Duodenal mucosa (tissue), 2 donors: ENCODE data around the gene MAP3K13.

Experiments used
- H3K27ac ChIP-seq: one replicate; pipeline ENCODE4 v1.7.0; 2013; ENCODE audit warnings: low read depth, low read length
- H3K27me3 ChIP-seq, 2 donors: one replicate each; pipeline ENCODE4 v1.7.0; 2013; ENCODE audit warnings: low read length in 2 of 2, control low read depth in 1 of 2; ENCODE audit not compliant: insufficient read depth in 2 of 2, control insufficient read depth in 1 of 2
- H3K36me3 ChIP-seq, 2 donors: one replicate each; pipeline ENCODE4 v1.7.0; 2013; ENCODE audit warnings: low read length in 2 of 2, control low read depth in 1 of 2; ENCODE audit not compliant: insufficient read depth in 2 of 2, control insufficient read depth in 1 of 2
- H3K4me1 ChIP-seq, 2 donors: one replicate each; pipeline ENCODE4 v1.7.0; 2013; ENCODE audit warnings: low read length in 2 of 2, control low read depth in 1 of 2; ENCODE audit not compliant: insufficient read depth in 2 of 2, control insufficient read depth in 1 of 2
- H3K4me3 ChIP-seq, 2 donors: one replicate each; pipeline ENCODE4 v1.7.0; 2013; ENCODE audit warnings: low read length in 2 of 2, low read depth in 1 of 2
- H3K9ac ChIP-seq, 2 donors: one replicate each; pipeline ENCODE4 v1.7.0; 2013; ENCODE audit warnings: low read length in 2 of 2, low read depth in 1 of 2
- H3K9me3 ChIP-seq, 2 donors: one replicate each; pipeline ENCODE4 v1.7.0; 2013; ENCODE audit warnings: low read length in 2 of 2, control low read depth in 1 of 2; ENCODE audit not compliant: control insufficient read depth in 1 of 2

Gene MAP3K13

DNA sequence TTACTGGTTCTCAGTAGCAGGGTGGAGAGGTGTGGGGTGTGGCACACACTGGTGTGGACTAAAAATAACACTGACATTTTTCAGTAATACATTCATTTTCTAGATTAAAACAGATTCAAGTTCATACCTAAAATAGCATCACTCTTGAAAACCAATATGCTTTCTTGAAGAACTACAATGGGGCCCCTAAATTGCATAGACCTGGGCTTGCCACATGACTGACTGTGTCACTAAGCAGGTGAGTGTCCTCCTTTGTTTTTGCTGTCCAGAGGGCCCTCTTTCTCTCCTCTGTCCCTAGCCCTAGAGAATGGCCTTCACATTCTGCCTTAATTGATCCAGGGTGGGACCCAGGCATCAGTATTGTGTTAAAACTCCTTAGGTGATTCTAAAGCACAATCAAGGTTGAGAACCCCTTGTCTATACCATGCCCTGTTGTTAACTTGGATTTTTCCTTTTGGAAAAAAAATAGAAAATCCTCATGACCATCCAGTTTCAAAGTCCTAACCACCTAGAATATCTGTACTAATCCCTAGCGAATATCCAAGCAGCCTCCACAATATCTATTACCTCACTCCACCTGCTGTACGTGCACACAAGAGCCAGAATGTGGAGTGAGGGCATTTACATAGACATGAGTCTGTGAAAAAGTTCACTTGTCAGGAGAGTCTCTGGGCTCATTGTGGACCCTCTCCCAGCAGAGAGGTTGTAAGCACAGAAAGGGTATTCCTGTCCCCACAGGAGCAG, 154.6 kb downstream of the MAP3K13 start:
- Histone ChIP-seq H3K27ac (no peak overlapping the region), H3K36me3 (peaks cover 9% of the 10 kb centered on the region in 2 donors), H3K4me1 (no peaks in the 10 kb centered on the region), H3K9ac (no peak overlapping the region), H3K4me3 (no peak overlapping the region), H3K27me3 (no peaks in the 10 kb centered on the region), H3K9me3 (no peaks in the 10 kb centered on the region)

DNA sequence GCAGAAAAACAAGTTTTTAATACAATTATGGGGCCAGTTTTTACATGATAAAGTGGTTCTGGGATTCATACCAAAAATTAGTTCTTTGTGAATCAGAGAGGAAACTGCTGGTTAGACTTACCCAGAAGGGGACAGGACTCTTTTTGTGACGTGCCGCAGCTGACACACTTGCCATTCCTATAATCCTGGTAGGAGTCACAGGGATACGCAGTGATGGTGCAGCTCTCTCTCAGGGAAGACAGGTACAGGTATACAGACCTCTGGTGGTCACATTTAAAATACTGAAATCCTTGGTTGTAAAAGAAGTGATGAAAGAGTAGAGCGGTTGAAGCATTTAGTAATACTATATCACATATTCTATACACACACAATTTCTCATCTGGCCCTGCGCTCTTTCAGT, 156.1 kb downstream of the MAP3K13 start:
- Histone ChIP-seq H3K27me3 (no peaks in the 10 kb centered on the region), H3K4me1 (no peaks in the 10 kb centered on the region), H3K36me3 (peaks cover 9% of the 10 kb centered on the region in 2 donors), H3K27ac (no peak overlapping the region), H3K9me3 (no peaks in the 10 kb centered on the region), H3K9ac (no peak overlapping the region), H3K4me3 (no peak overlapping the region)

DNA sequence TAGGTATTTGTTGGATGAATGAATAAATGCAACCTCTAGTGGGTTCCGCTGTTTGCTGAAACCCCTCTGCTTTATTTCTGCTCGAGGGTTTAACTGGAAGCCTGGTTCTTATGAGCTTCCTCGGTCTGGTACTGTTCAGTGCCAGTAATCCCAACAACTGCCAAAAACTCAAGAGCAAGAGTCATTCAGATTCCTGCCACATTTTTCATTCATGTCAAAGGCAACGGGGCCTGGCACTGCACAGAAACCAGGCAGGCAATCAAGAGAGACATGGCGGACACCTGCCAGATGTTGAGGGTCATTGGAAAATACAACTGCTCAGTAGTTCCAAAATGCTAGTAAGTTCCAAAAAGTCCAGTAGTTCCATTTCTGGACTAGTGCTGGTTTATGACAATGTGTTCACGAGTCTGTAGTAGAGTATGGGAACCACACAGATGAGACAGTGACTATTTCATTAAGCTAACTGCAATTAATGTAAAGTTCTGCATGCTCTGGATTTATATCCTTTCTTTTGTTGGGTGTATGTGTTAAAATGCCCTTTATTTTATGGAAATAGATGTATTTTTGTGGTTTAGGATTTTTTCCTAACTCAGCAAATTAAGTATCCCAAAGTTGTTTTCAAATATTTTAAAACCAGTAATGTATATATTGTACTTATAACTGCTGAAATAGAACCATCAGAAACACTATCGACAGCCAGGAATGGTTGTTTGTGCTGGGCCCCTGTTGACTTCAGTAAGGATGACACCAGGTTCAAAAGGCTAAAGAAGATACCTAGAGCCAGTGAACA, 158.6 kb downstream of the MAP3K13 start:
- Histone ChIP-seq H3K9ac (no peak overlapping the region), H3K27me3 (no peaks in the 10 kb centered on the region), H3K4me1 (no peaks in the 10 kb centered on the region), H3K36me3 (peaks cover 3 to 4% of the 10 kb centered on the region in 2 donors), H3K4me3 (no peak overlapping the region), H3K9me3 (no peaks in the 10 kb centered on the region), H3K27ac (no peak overlapping the region)

DNA sequence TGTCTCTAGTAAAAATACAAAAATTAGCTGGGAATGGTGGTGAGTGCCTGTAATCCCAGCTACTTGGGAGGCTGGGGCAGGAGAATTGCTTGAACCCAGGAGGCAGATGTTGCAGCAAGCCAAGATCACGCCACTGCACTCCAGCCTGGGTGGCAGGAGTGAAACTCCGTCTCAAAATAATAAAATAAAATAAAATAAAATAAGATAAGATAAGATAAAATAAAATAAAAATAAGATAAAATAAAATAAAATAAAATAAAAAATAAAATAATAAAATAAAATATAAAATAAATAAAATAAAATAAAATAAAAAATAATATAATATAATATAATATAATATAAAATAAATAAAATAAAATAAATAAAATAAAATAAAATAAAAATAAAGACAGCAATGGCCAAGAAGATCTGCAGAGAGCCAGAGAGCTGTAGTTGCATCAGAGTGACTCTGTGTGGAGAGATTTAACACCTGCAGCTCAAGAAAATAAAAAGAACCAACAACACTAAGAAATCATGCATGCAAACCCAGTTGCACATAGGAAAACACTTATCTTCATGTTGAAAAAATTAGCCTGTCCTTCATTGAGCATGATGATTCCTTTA, 163.5 kb downstream of the MAP3K13 start:
- Histone ChIP-seq H3K27me3 (peaks cover 0 to 2% of the 10 kb centered on the region in 2 donors), H3K36me3 (peaks cover 0 to 3% of the 10 kb centered on the region in 2 donors), H3K4me1 (peaks cover 0 to 7% of the 10 kb centered on the region in 2 donors), H3K9me3 (no peaks in the 10 kb centered on the region), H3K27ac (no peak overlapping the region), H3K4me3 (no peak overlapping the region), H3K9ac (no peak overlapping the region)

DNA sequence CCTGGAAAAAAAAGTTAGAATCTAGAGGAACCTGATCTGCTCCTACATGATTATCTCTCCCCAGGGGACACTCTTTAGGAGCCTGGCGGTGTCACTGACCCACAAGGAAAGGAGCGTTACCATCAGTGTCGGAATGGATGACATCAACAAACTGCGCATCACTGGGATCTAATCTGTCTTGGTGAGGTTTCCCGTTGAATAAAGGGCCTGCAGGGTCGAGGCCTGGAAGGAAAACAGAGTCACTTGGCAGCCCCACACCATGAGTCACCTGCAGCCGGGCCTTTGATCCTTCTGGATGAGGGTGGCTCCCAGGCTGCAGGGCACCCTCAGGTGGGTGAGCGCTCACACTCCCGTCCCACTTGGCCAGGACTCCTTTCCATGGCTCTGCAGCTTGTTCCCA, 164.4 kb downstream of the MAP3K13 start:
- Histone ChIP-seq H3K4me3 (no peak overlapping the region), H3K9me3 (no peaks in the 10 kb centered on the region), H3K36me3 (peaks cover 0 to 3% of the 10 kb centered on the region in 2 donors), H3K27ac (no peak overlapping the region), H3K27me3 (peaks cover 0 to 2% of the 10 kb centered on the region in 2 donors), H3K9ac (no peak overlapping the region), H3K4me1 (peaks cover 0 to 7% of the 10 kb centered on the region in 2 donors)

DNA sequence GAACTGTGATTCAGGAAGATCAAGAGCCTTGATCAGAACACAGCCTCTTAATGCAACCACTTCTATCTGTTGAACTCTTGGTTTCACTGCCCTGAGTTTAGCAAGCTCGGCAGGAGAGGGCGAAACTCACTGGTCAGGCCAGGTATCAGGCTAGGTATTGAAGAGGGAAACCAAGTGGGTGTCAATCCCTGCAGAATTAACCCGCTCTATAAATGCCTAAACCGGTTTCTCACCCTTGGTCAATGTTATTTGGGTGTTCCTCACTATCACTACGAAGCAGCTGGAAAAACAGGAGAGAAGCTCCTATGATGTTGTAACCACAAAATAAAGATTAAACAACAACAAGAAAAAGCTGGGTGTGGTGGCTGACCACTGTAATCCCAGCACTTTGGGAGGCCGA, 165.6 kb downstream of the MAP3K13 start:
- Histone ChIP-seq H3K27ac (no peak overlapping the region), H3K4me1 (peaks cover 0 to 7% of the 10 kb centered on the region in 2 donors), H3K4me3 (no peak overlapping the region), H3K36me3 (peaks cover 0 to 3% of the 10 kb centered on the region in 2 donors), H3K9me3 (no peaks in the 10 kb centered on the region), H3K27me3 (peaks cover 0 to 2% of the 10 kb centered on the region in 2 donors), H3K9ac (no peak overlapping the region)

DNA sequence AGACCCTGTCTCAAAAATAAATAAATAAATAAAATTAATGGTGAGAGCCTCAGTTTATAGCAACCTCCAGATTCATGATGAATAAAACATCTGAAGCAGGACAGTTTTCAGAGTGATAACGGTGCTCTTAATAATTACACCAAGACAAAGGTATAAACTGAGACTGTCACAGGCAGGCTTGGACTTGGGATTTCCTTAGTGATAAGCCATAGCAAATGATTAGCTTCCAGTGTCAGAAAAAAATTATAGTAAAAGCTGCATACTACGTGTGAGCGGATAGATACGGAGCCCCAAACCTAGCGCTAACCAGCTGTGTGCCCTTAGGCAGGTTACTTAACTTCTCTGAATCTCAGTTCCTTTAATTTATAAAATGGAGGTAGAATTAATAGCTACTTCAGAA, 167.9 kb downstream of the MAP3K13 start:
- H3K36me3 ChIP-seq, result no peaks in the 10 kb centered on the region
- H3K9me3 ChIP-seq, result no peaks in the 10 kb centered on the region
- peaks cover 0 to 2% of the 10 kb centered on the region in 2 donors for H3K27me3 ChIP-seq
- H3K4me1 ChIP-seq, result peaks cover 5 to 7% of the 10 kb centered on the region in 2 donors
- H3K4me3 ChIP-seq, result no peak overlapping the region
- no peak overlapping the region for H3K27ac ChIP-seq
- no peak overlapping the region for H3K9ac ChIP-seq

DNA sequence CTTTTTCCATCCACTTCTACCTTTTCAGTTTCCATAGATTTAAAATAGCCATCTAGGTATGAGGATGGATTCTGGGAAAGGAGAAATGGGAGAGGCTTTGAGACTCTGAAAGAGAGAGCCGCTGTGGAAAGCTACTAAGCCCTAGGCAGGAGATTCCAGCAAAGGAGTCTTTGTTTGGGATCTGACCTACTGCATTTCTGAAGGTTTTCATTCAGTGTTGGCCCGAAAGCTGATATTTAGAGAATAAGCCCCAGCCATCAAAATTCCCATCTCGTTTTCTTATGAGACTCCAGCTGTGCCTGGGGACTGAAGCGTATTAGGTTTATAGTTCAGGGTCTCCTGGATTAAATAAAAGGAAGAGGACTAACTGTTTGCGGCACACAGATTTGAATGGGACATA, 170.0 kb downstream of the MAP3K13 start:
- Histone ChIP-seq H3K9ac (no peak overlapping the region), H3K9me3 (no peaks in the 10 kb centered on the region), H3K4me1 (peaks cover 6 to 16% of the 10 kb centered on the region in 2 donors), H3K27ac (no peak overlapping the region), H3K4me3 (no peak overlapping the region), H3K27me3 (no peaks in the 10 kb centered on the region), H3K36me3 (no peaks in the 10 kb centered on the region)

DNA sequence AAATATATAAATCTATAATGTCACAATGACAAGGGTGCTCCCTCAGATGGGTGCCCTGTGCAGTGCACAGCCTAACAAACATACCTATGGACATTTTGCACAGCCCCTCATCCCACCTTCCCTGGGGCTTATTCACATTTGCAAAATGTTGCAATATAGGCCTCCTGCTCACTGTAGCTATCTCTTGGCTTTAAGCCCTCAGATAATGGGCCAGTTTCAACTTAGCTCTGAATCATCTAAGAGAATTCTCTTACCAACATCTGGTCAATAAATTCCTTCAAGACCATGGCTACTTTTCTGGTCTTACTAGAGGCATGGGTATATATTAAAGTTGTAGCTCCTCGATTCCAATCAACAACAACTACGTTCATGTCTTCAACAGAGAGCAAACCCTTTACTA, 171.6 kb downstream of the MAP3K13 start:
- Histone ChIP-seq H3K27me3 (no peaks in the 10 kb centered on the region), H3K4me1 (peaks cover 6 to 17% of the 10 kb centered on the region in 2 donors), H3K36me3 (no peaks in the 10 kb centered on the region), H3K9ac (no peak overlapping the region), H3K27ac (no peak overlapping the region), H3K4me3 (no peak overlapping the region), H3K9me3 (no peaks in the 10 kb centered on the region)

DNA sequence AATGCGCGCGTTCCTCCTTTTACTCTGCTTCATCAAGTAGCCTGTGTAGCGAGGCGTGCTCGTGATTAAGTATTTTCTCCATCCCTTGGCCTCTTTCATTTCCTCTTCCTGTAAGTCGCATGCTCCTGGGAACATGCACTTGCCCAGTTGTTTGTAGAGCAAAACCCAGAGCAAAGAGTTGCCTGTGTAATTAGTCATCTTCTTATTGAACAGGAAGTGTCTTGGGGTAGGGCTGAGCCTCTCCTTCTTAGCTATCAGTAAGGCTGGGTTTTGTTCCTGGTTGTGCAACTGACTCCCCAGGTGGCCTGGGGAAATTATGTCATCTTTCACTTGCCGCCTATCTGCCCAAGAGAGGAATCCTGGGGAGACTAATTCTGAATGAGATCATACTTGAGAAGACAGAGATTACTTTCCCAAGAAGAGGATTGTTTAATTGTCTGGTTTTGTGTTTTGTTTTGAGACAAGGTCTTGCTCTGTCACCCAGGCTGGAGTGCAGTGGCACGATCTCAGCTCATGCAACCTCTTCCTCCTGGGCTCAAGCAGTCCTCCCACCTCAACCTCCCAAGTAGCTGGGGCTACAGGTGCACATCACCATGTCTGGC, 174.5 kb downstream of the MAP3K13 start:
- Histone ChIP-seq H3K27me3 (no peaks in the 10 kb centered on the region), H3K9me3 (no peaks in the 10 kb centered on the region), H3K4me3 (no peak overlapping the region), H3K36me3 (no peaks in the 10 kb centered on the region), H3K9ac (peak overlapping the region in 1 of 2 donors; percentile 52), H3K27ac (peak overlapping the region; percentile 81), H3K4me1 (peaks cover 6 to 22% of the 10 kb centered on the region in 2 donors)
